MM.1S (cell line): ENCODE measurements around the gene POU3F3.

ENCODE experiments used
- EZH2 ChIP-seq: fragments of 300-600 bp; sonication (generic); optimal IDR thresholded peaks from 2 replicates; pipeline ENCODE3; 2017; ENCODE audit warnings: low read depth, mild to moderate bottlenecking, antibody characterized with exemption, low read length, mixed read lengths
- EZH2phosphoT487 ChIP-seq: fragments of 300-600 bp; sonication (generic); IDR thresholded peaks from 2 replicates; pipeline ENCODE4 v1.6.1; 2018; ENCODE audit warnings: antibody characterized with exemption, low read length
- TF ChIP-seq, protein P1 (sequence below): fragments of 300-600 bp; sonication (generic); IDR thresholded peaks from 2 replicates; pipeline ENCODE4 v1.5.1; 2016; ENCODE audit warnings: antibody characterized with exemption, low read length, mixed read lengths

DNA sequence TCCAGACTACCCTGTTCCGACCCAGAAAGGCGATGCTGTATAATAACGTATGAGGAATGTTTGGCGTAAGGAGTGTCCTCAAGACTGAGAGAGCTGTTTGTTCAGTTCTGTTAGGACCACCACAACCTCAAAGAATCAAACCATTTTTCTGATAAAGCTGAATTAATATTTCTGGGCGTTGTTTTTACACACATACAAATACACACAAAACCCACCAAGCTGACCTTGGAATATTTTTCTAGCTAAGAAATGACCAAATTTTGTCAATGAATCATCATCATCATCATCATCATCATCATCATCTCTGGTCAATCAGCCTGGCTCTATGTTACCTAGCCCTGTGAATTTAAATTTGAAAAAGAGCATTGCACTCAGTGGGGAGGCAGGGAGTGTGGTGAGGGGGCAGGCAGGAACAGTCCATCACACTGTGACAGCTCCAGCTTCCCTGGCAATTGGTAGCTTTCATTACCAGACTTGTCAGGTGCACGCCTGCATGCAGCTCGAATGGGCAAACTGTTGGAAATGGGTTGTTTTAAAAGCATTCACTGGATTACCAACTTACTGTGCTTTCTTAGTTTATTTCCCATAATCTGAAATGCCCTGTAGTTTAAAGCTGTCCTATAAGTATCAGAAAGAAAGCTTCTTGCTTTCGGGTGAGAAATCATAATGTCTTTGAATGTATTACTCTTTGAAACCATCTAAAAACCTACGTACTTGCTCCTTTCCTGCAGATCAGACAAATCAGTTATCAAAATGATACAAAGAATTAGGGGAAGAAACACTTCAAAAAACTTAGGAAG lies 6.9 kb upstream of the POU3F3 start:
- TF ChIP-seq, protein P1, sequence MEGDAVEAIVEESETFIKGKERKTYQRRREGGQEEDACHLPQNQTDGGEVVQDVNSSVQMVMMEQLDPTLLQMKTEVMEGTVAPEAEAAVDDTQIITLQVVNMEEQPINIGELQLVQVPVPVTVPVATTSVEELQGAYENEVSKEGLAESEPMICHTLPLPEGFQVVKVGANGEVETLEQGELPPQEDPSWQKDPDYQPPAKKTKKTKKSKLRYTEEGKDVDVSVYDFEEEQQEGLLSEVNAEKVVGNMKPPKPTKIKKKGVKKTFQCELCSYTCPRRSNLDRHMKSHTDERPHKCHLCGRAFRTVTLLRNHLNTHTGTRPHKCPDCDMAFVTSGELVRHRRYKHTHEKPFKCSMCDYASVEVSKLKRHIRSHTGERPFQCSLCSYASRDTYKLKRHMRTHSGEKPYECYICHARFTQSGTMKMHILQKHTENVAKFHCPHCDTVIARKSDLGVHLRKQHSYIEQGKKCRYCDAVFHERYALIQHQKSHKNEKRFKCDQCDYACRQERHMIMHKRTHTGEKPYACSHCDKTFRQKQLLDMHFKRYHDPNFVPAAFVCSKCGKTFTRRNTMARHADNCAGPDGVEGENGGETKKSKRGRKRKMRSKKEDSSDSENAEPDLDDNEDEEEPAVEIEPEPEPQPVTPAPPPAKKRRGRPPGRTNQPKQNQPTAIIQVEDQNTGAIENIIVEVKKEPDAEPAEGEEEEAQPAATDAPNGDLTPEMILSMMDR: no peak
- TF ChIP-seq EZH2: no peak
- no peak for TF ChIP-seq EZH2phosphoT487
